ENCODE measurements around the gene HSPA12B. TPM values are rescaled to one million over a fixed set of nuclear protein-coding genes. Genes with fewer than 3 reads are reported as not detected.

HSPA12B gene
- polyA plus RNA-seq, 1 donor = 6.3 TPM

- H3K4me3 ChIP-seq (ENCODE audit: low read length) = peak overlapping the region; percentile 4
- no CpG with 5 or more reads among the region's 5 CpGs for WGBS (ENCODE audit: insufficient coverage, low lambda C conversion rate)
Measured at GRCh38 chr20:3798373-3798768, 65.9 kb downstream of the HSPA12B start.

DNA sequence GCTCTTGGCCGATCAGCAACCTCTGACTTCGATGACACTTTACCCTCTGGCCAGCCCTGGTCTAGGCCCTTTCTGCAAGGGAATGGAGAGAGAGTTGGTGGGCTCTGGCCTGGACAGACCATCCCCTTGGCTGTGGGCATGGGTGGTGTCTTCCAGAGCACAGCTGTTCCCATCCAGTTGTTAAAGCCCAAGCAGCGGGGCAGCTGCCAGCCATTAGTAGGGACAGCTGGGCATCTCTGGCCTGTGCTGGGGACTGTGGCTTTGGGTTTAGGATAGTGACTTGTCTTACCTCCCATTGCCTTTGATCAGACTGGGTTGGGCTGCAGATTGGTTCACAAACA is 66.4 kb downstream of the HSPA12B start:
- no CpG with 5 or more reads among the region's 3 CpGs for WGBS (ENCODE audit: insufficient coverage, low lambda C conversion rate)
- Histone ChIP-seq H3K9me3 (ENCODE audit: control insufficient read depth, low read depth, low read length) (no peaks in the 10 kb centered on the region), H3K4me1 (ENCODE audit: control insufficient read depth, insufficient read depth, low read length) (peaks cover 51% of the 10 kb centered on the region), H3K4me3 (ENCODE audit: low read length) (no peak overlapping the region), H3K36me3 (ENCODE audit: control insufficient read depth, insufficient read depth, low read length) (peaks cover 39% of the 10 kb centered on the region), H3K27ac (ENCODE audit: low read length) (peak overlapping the region; percentile 89), H3K27me3 (ENCODE audit: control insufficient read depth, insufficient read depth, low read length) (no peaks in the 10 kb centered on the region)
- DNase-seq = no peak

More at GRCh38 chr20:3798373-3798768, 65.9 kb downstream of the HSPA12B start:
- Histone ChIP-seq H3K4me1 (ENCODE audit: control insufficient read depth, insufficient read depth, low read length) (peaks cover 51% of the 10 kb centered on the region), H3K27ac (ENCODE audit: low read length) (peak overlapping the region; percentile 89), H3K36me3 (ENCODE audit: control insufficient read depth, insufficient read depth, low read length) (peaks cover 34% of the 10 kb centered on the region), H3K9me3 (ENCODE audit: control insufficient read depth, low read depth, low read length) (no peaks in the 10 kb centered on the region), H3K27me3 (ENCODE audit: control insufficient read depth, insufficient read depth, low read length) (no peaks in the 10 kb centered on the region)
- DNase-seq = no peak

- H3K36me3 ChIP-seq (ENCODE audit: control insufficient read depth, insufficient read depth, low read length) = peaks cover 53% of the 10 kb centered on the region
- no peaks in the 10 kb centered on the region for H3K9me3 ChIP-seq (ENCODE audit: control insufficient read depth, low read depth, low read length)
- peak overlapping the region; percentile 89 for H3K27ac ChIP-seq (ENCODE audit: low read length)
- H3K27me3 ChIP-seq (ENCODE audit: control insufficient read depth, insufficient read depth, low read length) = no peaks in the 10 kb centered on the region
- H3K4me1 ChIP-seq (ENCODE audit: control insufficient read depth, insufficient read depth, low read length) = peaks cover 49% of the 10 kb centered on the region
- no peak for DNase-seq
- no CpG with 5 or more reads among the region's 18 CpGs for WGBS (ENCODE audit: insufficient coverage, low lambda C conversion rate)
- no peak overlapping the region for H3K4me3 ChIP-seq (ENCODE audit: low read length)
Measured at GRCh38 chr20:3800256-3800877, 67.9 kb downstream of the HSPA12B start.

DNA sequence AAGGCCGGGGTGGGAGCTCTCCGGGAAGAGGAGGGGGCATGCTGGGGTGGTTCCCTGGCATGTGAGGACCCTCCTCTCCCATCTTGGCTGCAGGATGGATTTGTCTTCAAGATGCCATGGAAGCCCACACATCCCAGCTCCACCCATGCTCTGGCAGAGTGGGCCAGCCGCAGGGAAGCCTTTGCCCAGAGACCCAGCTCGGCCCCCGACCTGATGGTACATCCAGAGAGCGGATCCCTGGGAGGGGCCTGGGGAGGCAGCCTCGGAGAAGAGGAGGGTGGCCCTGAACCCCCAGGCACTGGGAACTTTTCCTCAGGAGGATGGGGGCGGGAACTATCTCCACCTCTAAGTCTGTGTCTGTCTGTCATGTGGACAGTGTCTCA is 68.4 kb downstream of the HSPA12B start:
- WGBS (ENCODE audit: insufficient coverage, low lambda C conversion rate) = no CpG with 5 or more reads among the region's 8 CpGs

DNA sequence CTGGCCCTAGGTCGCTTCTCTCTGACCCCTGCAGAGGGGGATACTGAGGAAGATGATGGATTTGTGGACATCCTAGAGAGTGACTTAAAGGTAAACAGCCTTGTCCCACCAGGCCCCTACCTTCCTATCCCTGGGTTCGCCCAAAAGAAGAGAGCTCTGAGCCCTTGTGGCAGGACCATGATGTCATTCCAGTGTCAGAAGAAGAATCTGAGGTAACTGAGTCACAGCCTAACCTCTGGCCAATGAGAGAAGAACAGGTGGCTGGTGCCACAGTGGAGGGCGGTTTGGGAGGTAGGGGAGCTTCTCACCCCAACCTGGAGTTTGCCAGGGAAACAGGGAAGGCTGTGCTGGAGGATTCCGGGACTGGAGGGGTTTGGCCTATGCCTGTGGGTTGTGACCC is 68.8 kb downstream of the HSPA12B start:
- no peak for DNase-seq
- no CpG with 5 or more reads among the region's 4 CpGs for WGBS (ENCODE audit: insufficient coverage, low lambda C conversion rate)
- H3K36me3 ChIP-seq (ENCODE audit: control insufficient read depth, insufficient read depth, low read length) = peaks cover 57% of the 10 kb centered on the region
- H3K27me3 ChIP-seq (ENCODE audit: control insufficient read depth, insufficient read depth, low read length) = no peaks in the 10 kb centered on the region
- H3K27ac ChIP-seq (ENCODE audit: low read length) = no peak overlapping the region
- no peak overlapping the region for H3K4me3 ChIP-seq (ENCODE audit: low read length)
- peaks cover 55% of the 10 kb centered on the region for H3K4me1 ChIP-seq (ENCODE audit: control insufficient read depth, insufficient read depth, low read length)
- no peaks in the 10 kb centered on the region for H3K9me3 ChIP-seq (ENCODE audit: control insufficient read depth, low read depth, low read length)

More for the DNA sequence above, 68.4 kb downstream of the HSPA12B start:
- no peak for DNase-seq
- Histone ChIP-seq H3K27ac (ENCODE audit: low read length) (no peak overlapping the region), H3K4me3 (ENCODE audit: low read length) (no peak overlapping the region), H3K4me1 (ENCODE audit: control insufficient read depth, insufficient read depth, low read length) (peaks cover 51% of the 10 kb centered on the region), H3K9me3 (ENCODE audit: control insufficient read depth, low read depth, low read length) (no peaks in the 10 kb centered on the region), H3K36me3 (ENCODE audit: control insufficient read depth, insufficient read depth, low read length) (peaks cover 57% of the 10 kb centered on the region), H3K27me3 (ENCODE audit: control insufficient read depth, insufficient read depth, low read length) (no peaks in the 10 kb centered on the region)

GRCh38 chr20:3801846-3802245 is 69.4 kb downstream of the HSPA12B start:
- Histone ChIP-seq H3K27me3 (ENCODE audit: control insufficient read depth, insufficient read depth, low read length) (no peaks in the 10 kb centered on the region), H3K9me3 (ENCODE audit: control insufficient read depth, low read depth, low read length) (no peaks in the 10 kb centered on the region), H3K36me3 (ENCODE audit: control insufficient read depth, insufficient read depth, low read length) (peaks cover 57% of the 10 kb centered on the region), H3K27ac (ENCODE audit: low read length) (no peak overlapping the region), H3K4me3 (ENCODE audit: low read length) (no peak overlapping the region), H3K4me1 (ENCODE audit: control insufficient read depth, insufficient read depth, low read length) (peaks cover 55% of the 10 kb centered on the region)
- no peak for DNase-seq
- no CpG with 5 or more reads among the region's 13 CpGs for WGBS (ENCODE audit: insufficient coverage, low lambda C conversion rate)

Other genes starting within 250 kb of the HSPA12B start
- not detected for gene GFRA4, start 69.3 kb upstream of the HSPA12B start, polyA plus RNA-seq
- 15.5 TPM for gene ADAM33, start 50.7 kb upstream of the HSPA12B start, polyA plus RNA-seq
- gene SIGLEC1, start 20.1 kb upstream of the HSPA12B start, polyA plus RNA-seq = 4.3 TPM
- gene ADISSP, start 35.1 kb downstream of the HSPA12B start, polyA plus RNA-seq = 20.5 TPM
- gene SPEF1, start 48.8 kb downstream of the HSPA12B start, polyA plus RNA-seq = 0.19 TPM
- gene CENPB, start 54.1 kb downstream of the HSPA12B start, polyA plus RNA-seq = 57.5 TPM
- 34.3 TPM for gene CDC25B, start 63.6 kb downstream of the HSPA12B start, polyA plus RNA-seq
- gene AP5S1, start 87.9 kb downstream of the HSPA12B start, polyA plus RNA-seq = 8.2 TPM
- 28.4 TPM for gene MAVS, start 114.1 kb downstream of the HSPA12B start, polyA plus RNA-seq
- gene PANK2, start 156.7 kb downstream of the HSPA12B start, polyA plus RNA-seq = 24.3 TPM